Fibroblast of lung (primary cell): ENCODE results near the gene MLLT10.

Experiments
- EZH2 ChIP-seq: IDR thresholded peaks from 2 replicates; pipeline ENCODE4 v1.5.1; 2012; ENCODE audit warnings: low read length, control low read depth, mild to moderate bottlenecking; ENCODE audit errors: missing control alignments
- TF ChIP-seq, protein P1 (sequence below), 2 donors: IDR thresholded peaks in 1 of 2; conservative IDR thresholded peaks in 1 of 2; 1 replicate in 1 of 2; 2 replicates in 1 of 2; pipeline ENCODE4 v1.5.1; 2011 to 2012; ENCODE audit warnings: low read length in 2 of 2, control low read depth in 1 of 2, inconsistent platforms in 1 of 2, low read depth in 1 of 2, mild to moderate bottlenecking in 1 of 2

DNA sequence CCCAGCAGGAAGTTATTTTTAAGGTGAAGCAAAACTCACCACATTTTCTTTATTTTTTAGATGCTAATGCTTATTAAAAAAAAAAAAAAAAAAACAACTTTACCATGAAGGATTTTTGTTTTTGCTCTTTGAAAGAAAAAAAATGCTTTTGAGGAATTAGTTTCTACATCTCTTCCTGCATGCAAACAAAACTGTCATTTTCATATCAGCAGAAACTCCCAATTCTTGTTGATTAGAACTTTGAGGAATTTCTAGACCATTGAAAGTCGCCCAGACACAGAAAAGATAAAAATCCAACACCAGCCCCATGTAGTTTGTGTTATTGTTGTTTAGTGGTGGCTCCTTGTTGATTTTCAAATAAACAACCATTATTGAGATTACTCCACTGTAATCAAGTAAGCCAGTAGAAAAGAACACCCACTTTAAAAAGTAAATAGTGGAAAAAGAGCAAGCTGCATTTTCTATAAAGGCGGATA, 22.9 kb upstream of the MLLT10 start:
- TF ChIP-seq, protein P1, sequence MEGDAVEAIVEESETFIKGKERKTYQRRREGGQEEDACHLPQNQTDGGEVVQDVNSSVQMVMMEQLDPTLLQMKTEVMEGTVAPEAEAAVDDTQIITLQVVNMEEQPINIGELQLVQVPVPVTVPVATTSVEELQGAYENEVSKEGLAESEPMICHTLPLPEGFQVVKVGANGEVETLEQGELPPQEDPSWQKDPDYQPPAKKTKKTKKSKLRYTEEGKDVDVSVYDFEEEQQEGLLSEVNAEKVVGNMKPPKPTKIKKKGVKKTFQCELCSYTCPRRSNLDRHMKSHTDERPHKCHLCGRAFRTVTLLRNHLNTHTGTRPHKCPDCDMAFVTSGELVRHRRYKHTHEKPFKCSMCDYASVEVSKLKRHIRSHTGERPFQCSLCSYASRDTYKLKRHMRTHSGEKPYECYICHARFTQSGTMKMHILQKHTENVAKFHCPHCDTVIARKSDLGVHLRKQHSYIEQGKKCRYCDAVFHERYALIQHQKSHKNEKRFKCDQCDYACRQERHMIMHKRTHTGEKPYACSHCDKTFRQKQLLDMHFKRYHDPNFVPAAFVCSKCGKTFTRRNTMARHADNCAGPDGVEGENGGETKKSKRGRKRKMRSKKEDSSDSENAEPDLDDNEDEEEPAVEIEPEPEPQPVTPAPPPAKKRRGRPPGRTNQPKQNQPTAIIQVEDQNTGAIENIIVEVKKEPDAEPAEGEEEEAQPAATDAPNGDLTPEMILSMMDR (conservative IDR thresholded peaks at IDR 0.05 in 1 of 2, IDR thresholded peaks at IDR 0.05 in 1 of 2; ENCODE audit: low read depth in 1 of 2, low read length in 2 of 2) = no peak
- no peak for TF ChIP-seq EZH2
